Gastrocnemius medialis (tissue), 4 donors: Measurements from ENCODE around the gene LDAH. TPM values are rescaled to one million over a fixed set of nuclear protein-coding genes. Genes with fewer than 3 reads are reported as not detected.

Source experiments
- ATAC-seq, 2 donors: fragments of 150-250 bp; one replicate each; pipeline ENCODE4 v1.9.1; 2016
- DNase-seq, 2 donors: peaks; one replicate each; pipeline ENCODE4 v3.0.0-alpha.2; 2019
- H3K27ac ChIP-seq, 4 donors: fragments of 200-600 bp; sonication (generic); 1 replicate in 1 of 4; 2 replicates in 3 of 4; pipeline ENCODE4 v1.5.1; 2016 to 2018; ENCODE audit warnings: mild to moderate bottlenecking in 2 of 4, moderate library complexity in 1 of 4
- H3K27me3 ChIP-seq, 3 donors: fragments of 200-600 bp; sonication (generic) in 2 of 3; 1 replicate in 1 of 3; 2 replicates in 2 of 3; pipeline versions ENCODE4 v1.5.1 to v1.6.0; 2016 to 2019; ENCODE audit warnings: mild to moderate bottlenecking in 1 of 3, moderate library complexity in 1 of 3
- H3K36me3 ChIP-seq, 2 donors: fragments of 200-600 bp; sonication (generic) in 1 of 2; one replicate each; pipeline ENCODE4 v1.5.1; 2017 to 2018
- H3K4me1 ChIP-seq, 2 donors: fragments of 200-600 bp; sonication (generic) in 1 of 2; one replicate each; pipeline ENCODE4 v1.5.1; 2016 to 2017; ENCODE audit warnings: mild to moderate bottlenecking in 2 of 2
- H3K4me3 ChIP-seq, 4 donors: fragments of 200-600 bp; sonication (generic) in 3 of 4; 1 replicate in 1 of 4; 2 replicates in 3 of 4; pipeline ENCODE4 v1.5.1; 2016 to 2019; ENCODE audit warnings: mild to moderate bottlenecking in 2 of 4
- H3K9me3 ChIP-seq, 3 donors: fragments of 200-600 bp; sonication (generic) in 2 of 3; 1 replicate in 1 of 3; 2 replicates in 2 of 3; pipeline ENCODE4 v1.5.1; 2016 to 2019
- POLR2A ChIP-seq, 2 donors: fragments of 450-650 bp; IDR thresholded peaks; one replicate each; pipeline ENCODE4 v1.6.1; 2017; ENCODE audit warnings: antibody characterized with exemption in 2 of 2, mild to moderate bottlenecking in 2 of 2, moderate library complexity in 2 of 2
- in situ Hi-C, 4 donors: fragments of 200-750 bp; cut with MboI; loops; one replicate each; pipeline versions ENCODE4 v1.15.0 to v1.8.0; 2017; ENCODE audit warnings: low sequenced_read_pairs in 4 of 4
- intact Hi-C: fragments of 100-400 bp; cut with DNase I; formaldehyde crosslinking; loops from one replicate; pipeline ENCODE4 v1.15.1; 2023; ENCODE audit warnings: low total_unique reads
- total RNA-seq, 4 donors: library from RNA; depleted of rRNA; stranded (reverse); fragments of >200 nt; gene quantifications; one replicate each; pipeline versions ENCODE4 v1.1.0 to v1.2.3, GENCODE V29; 2016
- TF ChIP-seq, protein P1 (sequence below), 5 experiments: fragments of 450-650 bp in 3 of 5; fragments of 200-600 bp in 2 of 5; sonication (generic) in 2 of 5; IDR thresholded peaks in 4 of 5; conservative IDR thresholded peaks in 1 of 5; 1 replicate in 4 of 5; 2 replicates in 1 of 5; pipeline ENCODE4 v1.5.1; 2016 to 2019; ENCODE audit warnings: antibody characterized with exemption in 5 of 5, mild to moderate bottlenecking in 3 of 5, moderate library complexity in 3 of 5

LDAH gene
- total RNA-seq, 4 donors from 2014 or later, result 0.97 to 2.2 (median 1.4) TPM

DNA sequence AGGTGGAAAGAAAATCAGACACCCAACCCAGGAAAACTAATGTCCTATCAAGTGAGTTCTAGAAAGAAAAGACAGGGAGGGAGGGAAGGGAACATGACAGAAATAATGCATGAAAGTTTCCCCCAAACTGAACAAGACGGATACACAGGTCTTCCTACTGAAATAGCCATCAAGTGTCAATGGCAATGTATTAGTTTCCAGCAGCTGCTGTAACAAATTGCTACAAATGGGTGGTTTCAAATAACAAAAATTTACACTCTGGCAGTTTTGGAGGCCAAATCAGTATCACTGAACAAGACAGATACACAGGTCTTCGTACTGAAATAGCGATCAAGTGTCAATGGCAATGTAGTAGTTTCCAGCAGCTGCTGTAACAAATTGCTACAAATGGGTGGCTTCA is 70.6 kb downstream of the LDAH start:
- no peaks in the 10 kb centered on the region for H3K4me1 ChIP-seq
- intact Hi-C loops (no loop called here), in situ Hi-C loops (no loop called here)
- H3K4me3 ChIP-seq, result no peak overlapping the region
- TF ChIP-seq, protein P1, sequence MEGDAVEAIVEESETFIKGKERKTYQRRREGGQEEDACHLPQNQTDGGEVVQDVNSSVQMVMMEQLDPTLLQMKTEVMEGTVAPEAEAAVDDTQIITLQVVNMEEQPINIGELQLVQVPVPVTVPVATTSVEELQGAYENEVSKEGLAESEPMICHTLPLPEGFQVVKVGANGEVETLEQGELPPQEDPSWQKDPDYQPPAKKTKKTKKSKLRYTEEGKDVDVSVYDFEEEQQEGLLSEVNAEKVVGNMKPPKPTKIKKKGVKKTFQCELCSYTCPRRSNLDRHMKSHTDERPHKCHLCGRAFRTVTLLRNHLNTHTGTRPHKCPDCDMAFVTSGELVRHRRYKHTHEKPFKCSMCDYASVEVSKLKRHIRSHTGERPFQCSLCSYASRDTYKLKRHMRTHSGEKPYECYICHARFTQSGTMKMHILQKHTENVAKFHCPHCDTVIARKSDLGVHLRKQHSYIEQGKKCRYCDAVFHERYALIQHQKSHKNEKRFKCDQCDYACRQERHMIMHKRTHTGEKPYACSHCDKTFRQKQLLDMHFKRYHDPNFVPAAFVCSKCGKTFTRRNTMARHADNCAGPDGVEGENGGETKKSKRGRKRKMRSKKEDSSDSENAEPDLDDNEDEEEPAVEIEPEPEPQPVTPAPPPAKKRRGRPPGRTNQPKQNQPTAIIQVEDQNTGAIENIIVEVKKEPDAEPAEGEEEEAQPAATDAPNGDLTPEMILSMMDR (IDR thresholded peaks at IDR 0.05 in 4 of 5, conservative IDR thresholded peaks at IDR 0.05 in 1 of 5), result no peak
- no peak for TF ChIP-seq POLR2A (IDR thresholded peaks at IDR 0.05)
- H3K27me3 ChIP-seq, result no peaks in the 10 kb centered on the region
- no peaks in the 10 kb centered on the region for H3K9me3 ChIP-seq
- H3K36me3 ChIP-seq, result no peaks in the 10 kb centered on the region
- DNase-seq (no peak), ATAC-seq (no peak)
- H3K27ac ChIP-seq, result no peak overlapping the region

GRCh38 chr2:20747317-20747716 is 75.6 kb downstream of the LDAH start:
- Histone ChIP-seq H3K4me3 (no peak overlapping the region), H3K4me1 (no peaks in the 10 kb centered on the region), H3K9me3 (no peaks in the 10 kb centered on the region), H3K27me3 (no peaks in the 10 kb centered on the region), H3K36me3 (no peaks in the 10 kb centered on the region), H3K27ac (no peak overlapping the region)
- DNase-seq, result no peak
- ATAC-seq, result no peak
- in situ Hi-C loops (no loop called here), intact Hi-C loops (no loop called here)
- TF ChIP-seq, protein P1 (IDR thresholded peaks at IDR 0.05 in 4 of 5, conservative IDR thresholded peaks at IDR 0.05 in 1 of 5), result no peak
- no peak for TF ChIP-seq POLR2A (IDR thresholded peaks at IDR 0.05)

- no peaks in the 10 kb centered on the region for H3K36me3 ChIP-seq
- TF ChIP-seq, protein P1 (IDR thresholded peaks at IDR 0.05 in 4 of 5, conservative IDR thresholded peaks at IDR 0.05 in 1 of 5), result no peak
- no peak for TF ChIP-seq POLR2A (IDR thresholded peaks at IDR 0.05)
- in situ Hi-C loops (no loop called here), intact Hi-C loops (no loop called here)
- no peak overlapping the region for H3K27ac ChIP-seq
- H3K27me3 ChIP-seq, result no peaks in the 10 kb centered on the region
- H3K9me3 ChIP-seq, result no peaks in the 10 kb centered on the region
- no peak for DNase-seq
- no peak for ATAC-seq
- H3K4me3 ChIP-seq, result no peak overlapping the region
- no peaks in the 10 kb centered on the region for H3K4me1 ChIP-seq
Observed at GRCh38 chr2:20745924-20746555, 76.9 kb downstream of the LDAH start.

DNA sequence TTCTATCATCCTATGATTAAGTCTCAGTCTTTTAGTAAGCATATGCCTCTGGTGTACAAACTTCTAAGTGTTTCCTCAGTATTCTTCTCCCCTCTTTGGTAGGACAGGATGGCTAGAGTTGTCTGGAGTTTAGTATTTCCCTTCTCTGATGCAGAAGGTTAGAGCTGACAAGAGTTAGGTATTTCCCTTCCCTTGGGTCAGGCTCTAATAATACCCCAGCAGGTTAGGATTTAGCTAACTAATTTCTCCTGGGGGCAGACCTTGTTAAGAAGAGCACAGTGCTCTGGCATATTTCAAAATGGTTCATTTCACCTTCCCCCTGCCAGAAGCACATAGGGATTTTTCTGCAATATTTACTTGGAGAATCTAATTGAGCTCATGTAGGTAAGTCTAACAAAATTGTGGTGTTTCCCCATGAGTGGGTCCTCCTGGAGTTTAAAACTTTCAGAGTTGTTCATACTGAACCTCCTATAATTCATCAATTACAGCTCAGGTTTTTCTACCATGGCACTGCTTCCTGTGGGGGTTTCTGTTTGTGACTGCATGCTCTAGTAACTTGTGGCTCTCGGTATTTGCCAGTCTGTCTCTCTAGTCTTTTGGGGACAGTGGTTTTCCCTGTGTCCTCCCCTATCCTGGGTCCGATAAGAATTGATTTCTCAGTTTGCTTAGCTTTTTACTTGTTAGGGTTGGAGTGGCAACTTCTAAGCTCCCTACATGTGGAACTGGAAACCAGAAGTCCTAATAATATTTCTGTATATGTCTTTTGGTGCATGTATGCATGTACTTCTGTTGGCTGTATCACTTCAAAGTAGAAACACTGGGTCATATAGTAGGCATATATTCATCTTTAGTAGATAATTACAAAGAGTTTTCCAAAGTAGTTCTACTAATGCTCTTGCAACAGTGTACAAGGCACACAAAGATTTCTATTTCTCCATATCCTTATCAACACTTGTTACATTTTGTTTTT is 78.2 kb downstream of the LDAH start:
- intact Hi-C loops, result no loop called here
- H3K36me3 ChIP-seq, result no peaks in the 10 kb centered on the region
- DNase-seq (no peak), ATAC-seq (no peak)
- in situ Hi-C loops, result no loop called here
- no peak overlapping the region for H3K4me3 ChIP-seq
- no peaks in the 10 kb centered on the region for H3K27me3 ChIP-seq
- no peak for TF ChIP-seq POLR2A (IDR thresholded peaks at IDR 0.05)
- TF ChIP-seq, protein P1 (IDR thresholded peaks at IDR 0.05 in 4 of 5, conservative IDR thresholded peaks at IDR 0.05 in 1 of 5), result no peak
- H3K27ac ChIP-seq, result no peak overlapping the region
- no peaks in the 10 kb centered on the region for H3K9me3 ChIP-seq
- no peaks in the 10 kb centered on the region for H3K4me1 ChIP-seq
